Caco-2 (cell line): ENCODE measurements around the gene SLC30A4. TPM values are rescaled to one million over a fixed set of nuclear protein-coding genes. Genes with fewer than 3 reads are reported as not detected.
A peak's percentile ranks its signal among the peaks of the same experiment; 100 is the strongest.

ENCODE experiments used
- BruUV-seq: library from RNA; stranded (reverse); fragments of 400-500 nt; replicated peaks from 2 replicates; lab custom pipeline; 2021; lab: Mats Ljungman, UMichigan
- CTCF ChIA-PET: fragments of 300-600 bp; sonication (Branson Sonifier 250); formaldehyde crosslinking; loops from one replicate; lab custom pipeline; 2022; ENCODE audit warnings: antibody characterized with exemption; lab: Charles Lee
- POLR2A ChIA-PET: fragments of 300-600 bp; sonication (Branson Sonifier 250); formaldehyde crosslinking; loops from one replicate; lab custom pipeline; 2022; ENCODE audit warnings: antibody characterized with exemption; lab: Charles Lee
- DNase-seq, 2 experiments: peaks; one replicate each; pipeline versions ENCODE4 v3.0.0 to v3.0.0-alpha.2; 2020 to 2022
- H3K27me3 ChIP-seq: replicated peaks from 2 replicates; pipeline ENCODE4 v1.6.0; 2011; ENCODE audit warnings: low read length; ENCODE audit not compliant: control insufficient read depth, insufficient read depth
- H3K36me3 ChIP-seq: 2 replicates; pipeline ENCODE4 v1.5.1; 2011; ENCODE audit warnings: low read length; ENCODE audit not compliant: control insufficient read depth, insufficient read depth
- H3K4me1 ChIP-seq: fragments of 250-450 bp; sonication (Bioruptor Pico); 2 replicates; pipeline ENCODE4 v1.5.1; 2020; ENCODE audit warnings: mild to moderate bottlenecking
- H3K4me3 ChIP-seq: 2 replicates; pipeline ENCODE4 v1.5.1; 2011; ENCODE audit warnings: low read depth, mild to moderate bottlenecking, control low read depth, low read length
- H3K9me3 ChIP-seq: fragments of 250-450 bp; sonication (Bioruptor Pico); 2 replicates; pipeline ENCODE4 v1.5.1; 2020; ENCODE audit warnings: mild to moderate bottlenecking, moderate library complexity
- H3K27ac Mint-ChIP-seq: one replicate; pipeline ENCODE4 v1.8.0; 2022; ENCODE audit warnings: mixed read lengths; ENCODE audit not compliant: unreplicated experiment
- H3K27me3 Mint-ChIP-seq: one replicate; pipeline ENCODE4 v1.8.0; 2022; ENCODE audit warnings: mixed read lengths; ENCODE audit not compliant: insufficient read depth, unreplicated experiment
- H3K36me3 Mint-ChIP-seq: one replicate; pipeline ENCODE4 v1.8.0; 2022; ENCODE audit warnings: mild to moderate bottlenecking, mixed read lengths; ENCODE audit not compliant: insufficient read depth, unreplicated experiment
- H3K4me1 Mint-ChIP-seq: one replicate; pipeline ENCODE4 v1.8.0; 2022; ENCODE audit warnings: low read depth, mixed read lengths; ENCODE audit not compliant: unreplicated experiment
- H3K4me3 Mint-ChIP-seq: one replicate; pipeline ENCODE4 v1.8.0; 2022; ENCODE audit warnings: mild to moderate bottlenecking, moderate library complexity, mixed read lengths; ENCODE audit not compliant: unreplicated experiment
- H3K9me3 Mint-ChIP-seq: one replicate; pipeline ENCODE4 v1.8.0; 2022; ENCODE audit warnings: mixed read lengths; ENCODE audit not compliant: unreplicated experiment
- CTCF ChIP-seq, 2 experiments: fragments of 200-600 bp in 1 of 2; IDR thresholded peaks; 1 replicate in 1 of 2; 2 replicates in 1 of 2; pipeline versions ENCODE4 v1.5.1 to v1.8.0; 2011 to 2022; ENCODE audit warnings: antibody characterized with exemption in 1 of 2, control low read depth in 1 of 2, inconsistent platforms in 1 of 2, low read depth in 1 of 2, low read length in 1 of 2, mild to moderate bottlenecking in 1 of 2, moderate library complexity in 1 of 2; ENCODE audit not compliant: insufficient read depth in 1 of 2, severe bottlenecking in 1 of 2, unreplicated experiment in 1 of 2
- intact Hi-C: fragments of 100-400 bp; cut with micrococcal nuclease; formaldehyde crosslinking; loops from one replicate; pipeline ENCODE4 v1.10.0; 2022; ENCODE audit not compliant: unreplicated experiment
- total RNA-seq: library from RNA; stranded (reverse); gene quantifications from 2 replicates; pipeline ENCODE4 v1.2.3, GENCODE V29; 2022

The SLC30A4 gene
- total RNA-seq, 1 experiment from 2014 or later = 0.61 TPM

- H3K27me3 Mint-ChIP-seq = no peaks in the 10 kb centered on the region
- H3K36me3 Mint-ChIP-seq = no peaks in the 10 kb centered on the region
Observed at GRCh38 chr15:45434078-45434567, 88.4 kb downstream of the SLC30A4 start.

GRCh38 chr15:45431511-45431910 lies 91.0 kb downstream of the SLC30A4 start:
- POLR2A ChIA-PET = no interaction called here
- Histone ChIP-seq H3K9me3 (no peaks in the 10 kb centered on the region), H3K27me3 (no peaks in the 10 kb centered on the region), H3K4me3 (no peak overlapping the region), H3K4me1 (peaks cover 8% of the 10 kb centered on the region; the same call in 1 of the 2 replicates), H3K36me3 (no peaks in the 10 kb centered on the region)
- no peak overlapping the region for H3K4me3 Mint-ChIP-seq
- CTCF ChIA-PET = no interaction called here
- no TSS peak for BruUV-seq
- no peaks in the 10 kb centered on the region for H3K27me3 Mint-ChIP-seq
- H3K4me1 Mint-ChIP-seq = no peaks in the 10 kb centered on the region
- no peak overlapping the region for H3K27ac Mint-ChIP-seq
- DNase-seq = peak in 1 of 2 experiments; percentile 30
- no peaks in the 10 kb centered on the region for H3K9me3 Mint-ChIP-seq
- no peaks in the 10 kb centered on the region for H3K36me3 Mint-ChIP-seq
- no peak for TF ChIP-seq CTCF (IDR thresholded peaks at IDR 0.05; ENCODE audit: insufficient read depth in 1 of 2, low read depth in 1 of 2, low read length in 1 of 2, severe bottlenecking in 1 of 2, unreplicated experiment in 1 of 2)
- intact Hi-C loops = no loop called here

More at GRCh38 chr15:45434078-45434567, 88.4 kb downstream of the SLC30A4 start:
- DNase-seq = no peak
- no peaks in the 10 kb centered on the region for H3K9me3 Mint-ChIP-seq
- peaks cover 4% of the 10 kb centered on the region for H3K4me1 ChIP-seq
- H3K9me3 ChIP-seq = no peaks in the 10 kb centered on the region
- no peak for TF ChIP-seq CTCF (IDR thresholded peaks at IDR 0.05; ENCODE audit: insufficient read depth in 1 of 2, low read depth in 1 of 2, low read length in 1 of 2, severe bottlenecking in 1 of 2, unreplicated experiment in 1 of 2)
- CTCF ChIA-PET = no interaction called here
- POLR2A ChIA-PET = no interaction called here
- intact Hi-C loops = no loop called here
- H3K4me3 ChIP-seq = no peak overlapping the region
- no peak overlapping the region for H3K4me3 Mint-ChIP-seq
- H3K4me1 Mint-ChIP-seq = no peaks in the 10 kb centered on the region
- BruUV-seq = no TSS peak
- no peak overlapping the region for H3K27ac Mint-ChIP-seq
- no peaks in the 10 kb centered on the region for H3K36me3 ChIP-seq
- no peaks in the 10 kb centered on the region for H3K27me3 ChIP-seq

GRCh38 chr15:45429941-45430792 lies 92.4 kb downstream of the SLC30A4 start:
- Histone ChIP-seq H3K36me3 (no peaks in the 10 kb centered on the region), H3K27me3 (no peaks in the 10 kb centered on the region), H3K9me3 (no peaks in the 10 kb centered on the region), H3K4me1 (peaks cover 8% of the 10 kb centered on the region; the same call in 1 of the 2 replicates), H3K4me3 (peak overlapping the region; percentile 66)
- H3K27ac Mint-ChIP-seq = no peak overlapping the region
- H3K4me3 Mint-ChIP-seq = peak overlapping the region; percentile 61
- H3K36me3 Mint-ChIP-seq = no peaks in the 10 kb centered on the region
- ChIA-PET CTCF (interaction anchor here (0.7 to 1.2 kb wide), 2 partner anchors 27 to 267 kb away, joined by 3 read pairs; no protein-coding TSS in a partner anchor), POLR2A (no interaction called here)
- peak; percentile 61 to 87 for DNase-seq
- TF ChIP-seq CTCF (IDR thresholded peaks at IDR 0.05; ENCODE audit: insufficient read depth in 1 of 2, low read depth in 1 of 2, low read length in 1 of 2, severe bottlenecking in 1 of 2, unreplicated experiment in 1 of 2) = peak; percentile 99 to 100
- intact Hi-C loops = loop anchor here (1.0 kb wide), 2 partner anchors 27 to 184 kb away; no protein-coding TSS in a partner anchor
- H3K4me1 Mint-ChIP-seq = no peaks in the 10 kb centered on the region
- H3K9me3 Mint-ChIP-seq = no peaks in the 10 kb centered on the region
- no TSS peak for BruUV-seq
- no peaks in the 10 kb centered on the region for H3K27me3 Mint-ChIP-seq

Other genes starting within 250 kb of the SLC30A4 start
- gene GATM, start 144.2 kb downstream of the SLC30A4 start, total RNA-seq = 3.3 and 4.4 TPM in 2 replicates
- 37.0 and 40.3 TPM in 2 replicates for gene BLOC1S6, start 64.6 kb upstream of the SLC30A4 start, total RNA-seq
- 5.0 and 7.5 TPM in 2 replicates for gene SQOR, start 112.3 kb upstream of the SLC30A4 start, total RNA-seq